ENCODE measurements around the gene CEBPA.

- TF ChIP-seq CTCF (IDR thresholded peaks at IDR 0.05; ENCODE audit: low read depth, low read length, missing input control) (no peak), RAD21 (IDR thresholded peaks at IDR 0.05) (peak in 1 of 2 donors; percentile 20), ATF3 (IDR thresholded peaks at IDR 0.05) (no peak), HNF4G (IDR thresholded peaks at IDR 0.05) (no peak), ZBTB33 (IDR thresholded peaks at IDR 0.05) (no peak), GABPA (IDR thresholded peaks at IDR 0.05 in 1 of 2, conservative IDR thresholded peaks at IDR 0.05 in 1 of 2) (no peak), REST (IDR thresholded peaks at IDR 0.05) (no peak), FOXA2 (IDR thresholded peaks at IDR 0.05) (peak; percentile 17), JUND (IDR thresholded peaks at IDR 0.05) (no peak), MAX (IDR thresholded peaks at IDR 0.05) (no peak), TAF1 (conservative IDR thresholded peaks at IDR 0.05) (no peak), YY1 (IDR thresholded peaks at IDR 0.05) (no peak)
These were observed 26.7 kb upstream of the CEBPA start for GRCh38 chr19:33329060-33329459.

Data from liver (tissue), 3 donors.